HFFc6 (cell line): ENCODE data around the gene EPS8L3. TPM values are rescaled to one million over a fixed set of nuclear protein-coding genes. Genes with fewer than 3 reads are reported as not detected.

Source experiments
- DNase-seq: peaks from one replicate; pipeline ENCODE4 v3.0.0-alpha.2; 2018
- H3K27ac Mint-ChIP-seq: 2 replicates; pipeline ENCODE4 v1.8.0; 2020; ENCODE audit warnings: mild to moderate bottlenecking, mixed read lengths
- H3K27me3 Mint-ChIP-seq: 2 replicates; pipeline ENCODE4 v1.8.0; 2021; ENCODE audit warnings: mild to moderate bottlenecking, moderate library complexity, mixed read lengths; ENCODE audit not compliant: insufficient read depth
- H3K36me3 Mint-ChIP-seq: 2 replicates; pipeline ENCODE4 v1.8.0; 2021; ENCODE audit warnings: low read depth, mixed read lengths
- H3K4me1 Mint-ChIP-seq: 2 replicates; pipeline ENCODE4 v1.8.0; 2020; ENCODE audit warnings: low read depth, mixed read lengths
- H3K4me3 Mint-ChIP-seq: 2 replicates; pipeline ENCODE4 v1.8.0; 2020; ENCODE audit warnings: mild to moderate bottlenecking, moderate library complexity, mixed read lengths
- H3K9me3 Mint-ChIP-seq: 2 replicates; pipeline ENCODE4 v1.8.0; 2020; ENCODE audit warnings: mild to moderate bottlenecking, mixed read lengths
- CTCF ChIP-seq: fragments of 200-600 bp; sonication (generic); IDR thresholded peaks from 2 replicates; pipeline ENCODE4 v1.5.0; 2021; ENCODE audit warnings: antibody characterized with exemption, mild to moderate bottlenecking
- total RNA-seq, 6 experiments: library from RNA; stranded (reverse); fragmentation: NEBNext Ultra II Directional; extraction: Animal tissue kit (Norgen Biotek cat#: 25700); gene quantifications; 2 replicates in 1 of 6; 3 replicates in 5 of 6; pipeline ENCODE4 v1.2.3, GENCODE V29; 2021

EPS8L3 gene
- total RNA-seq, 6 experiments from 2014 or later: not detected

- Mint-ChIP-seq H3K9me3 (peaks cover 6% of the 10 kb centered on the region), H3K27me3 (no peaks in the 10 kb centered on the region; the same call in 1 of the 2 replicates), H3K4me1 (peaks cover 65% of the 10 kb centered on the region), H3K27ac (no peak overlapping the region), H3K36me3 (peaks cover 4% of the 10 kb centered on the region; the same call in 1 of the 2 replicates), H3K4me3 (no peak overlapping the region)
- DNase-seq: no peak
- TF ChIP-seq CTCF: peak; percentile 68
These were observed 25.2 kb upstream of the EPS8L3 start for GRCh38 chr1:109788695-109789521.

- DNase-seq: no peak
- no peak for TF ChIP-seq CTCF
- Mint-ChIP-seq H3K27me3 (no peaks in the 10 kb centered on the region; the same call in 1 of the 2 replicates), H3K4me1 (peaks cover 65% of the 10 kb centered on the region), H3K9me3 (peaks cover 6% of the 10 kb centered on the region), H3K4me3 (no peak overlapping the region), H3K36me3 (peaks cover 4% of the 10 kb centered on the region; the same call in 1 of the 2 replicates), H3K27ac (no peak overlapping the region)
These were observed 24.3 kb upstream of the EPS8L3 start for GRCh38 chr1:109787845-109788601.

- H3K4me1 Mint-ChIP-seq: peaks cover 65% of the 10 kb centered on the region
- no peaks in the 10 kb centered on the region; the same call in 1 of the 2 replicates for H3K27me3 Mint-ChIP-seq
- H3K36me3 Mint-ChIP-seq: peaks cover 4% of the 10 kb centered on the region; the same call in 1 of the 2 replicates
- peak; percentile 20 for DNase-seq
- no peak overlapping the region for H3K27ac Mint-ChIP-seq
- peaks cover 6% of the 10 kb centered on the region for H3K9me3 Mint-ChIP-seq
- TF ChIP-seq CTCF: no peak
- H3K4me3 Mint-ChIP-seq: no peak overlapping the region; the same call in 1 of the 2 replicates
These were observed 23.6 kb upstream of the EPS8L3 start for GRCh38 chr1:109787211-109787844.

- peaks cover 65% of the 10 kb centered on the region for H3K4me1 Mint-ChIP-seq
- H3K27ac Mint-ChIP-seq: no peak overlapping the region
These were observed 22.9 kb upstream of the EPS8L3 start for GRCh38 chr1:109786531-109787021.

More at GRCh38 chr1:109786531-109787021, 22.9 kb upstream of the EPS8L3 start:
- no peak for DNase-seq
- no peak overlapping the region for H3K4me3 Mint-ChIP-seq
- H3K9me3 Mint-ChIP-seq: peaks cover 6% of the 10 kb centered on the region
- no peak for TF ChIP-seq CTCF
- no peaks in the 10 kb centered on the region; the same call in 1 of the 2 replicates for H3K27me3 Mint-ChIP-seq
- H3K36me3 Mint-ChIP-seq: peaks cover 4% of the 10 kb centered on the region; the same call in 1 of the 2 replicates
